Right lobe of liver (tissue), 4 donors: ENCODE measurements around the gene HSPA9.

ENCODE experiments used
- POLR2A ChIP-seq: fragments of 450-650 bp; IDR thresholded peaks from one replicate; pipeline ENCODE4 v1.6.1; 2017; ENCODE audit warnings: antibody characterized with exemption, mild to moderate bottlenecking
- TF ChIP-seq, protein P1 (sequence below), 4 donors: fragments of 200-600 bp in 3 of 4; fragments of 450-650 bp in 1 of 4; IDR thresholded peaks; one replicate each; pipeline versions ENCODE4 v1.5.1 to v1.8.0; 2016 to 2022; ENCODE audit warnings: antibody characterized with exemption in 4 of 4, mild to moderate bottlenecking in 2 of 4
- donor health status: DM: no; HTN: no; CAD: no.
- donor health status: DM: no; HTN: no; CAD: no.
- donor health status: DM: no; HTN: yes; CAD: no.

DNA sequence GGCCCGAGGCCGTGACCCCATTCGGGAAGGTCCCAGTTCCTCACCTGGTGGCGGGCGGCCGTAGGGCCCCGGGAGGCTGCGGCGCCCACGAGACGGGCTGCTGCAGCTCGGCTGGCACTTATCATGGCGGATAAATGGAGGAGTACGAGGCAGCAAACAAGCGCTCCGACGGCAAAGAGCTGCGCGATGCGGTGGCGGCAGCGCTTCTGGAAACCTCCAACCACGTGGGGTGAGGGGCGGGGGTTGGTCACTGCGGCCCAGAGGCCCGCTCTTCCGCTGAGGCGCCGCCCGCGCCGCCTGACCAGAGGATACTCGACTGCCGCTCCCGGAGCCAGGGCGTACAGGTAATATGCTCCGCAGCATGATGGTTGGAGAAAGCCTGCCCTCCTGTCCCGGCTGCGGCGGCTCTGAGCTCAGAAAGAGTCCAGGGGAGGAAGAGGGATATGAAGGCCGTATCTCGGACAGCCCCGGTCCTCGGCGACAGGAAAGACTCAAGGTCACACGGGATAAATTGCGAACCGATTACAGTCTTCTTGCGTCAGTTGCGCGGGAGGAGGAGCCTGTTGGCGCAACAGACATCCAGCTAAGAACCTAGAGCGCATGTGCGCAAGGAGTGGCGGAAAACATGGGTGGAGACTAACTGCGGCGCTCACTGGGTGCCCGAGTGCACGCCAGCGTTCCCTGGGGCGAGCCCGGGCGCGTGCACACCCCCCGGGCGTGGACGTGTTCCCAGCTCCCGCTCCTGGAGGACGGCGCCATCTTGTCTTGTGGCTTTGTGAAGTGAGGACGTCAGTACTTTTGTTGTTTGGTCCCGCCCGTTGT lies at the start of gene HSPA9:
- TF ChIP-seq, protein P1, sequence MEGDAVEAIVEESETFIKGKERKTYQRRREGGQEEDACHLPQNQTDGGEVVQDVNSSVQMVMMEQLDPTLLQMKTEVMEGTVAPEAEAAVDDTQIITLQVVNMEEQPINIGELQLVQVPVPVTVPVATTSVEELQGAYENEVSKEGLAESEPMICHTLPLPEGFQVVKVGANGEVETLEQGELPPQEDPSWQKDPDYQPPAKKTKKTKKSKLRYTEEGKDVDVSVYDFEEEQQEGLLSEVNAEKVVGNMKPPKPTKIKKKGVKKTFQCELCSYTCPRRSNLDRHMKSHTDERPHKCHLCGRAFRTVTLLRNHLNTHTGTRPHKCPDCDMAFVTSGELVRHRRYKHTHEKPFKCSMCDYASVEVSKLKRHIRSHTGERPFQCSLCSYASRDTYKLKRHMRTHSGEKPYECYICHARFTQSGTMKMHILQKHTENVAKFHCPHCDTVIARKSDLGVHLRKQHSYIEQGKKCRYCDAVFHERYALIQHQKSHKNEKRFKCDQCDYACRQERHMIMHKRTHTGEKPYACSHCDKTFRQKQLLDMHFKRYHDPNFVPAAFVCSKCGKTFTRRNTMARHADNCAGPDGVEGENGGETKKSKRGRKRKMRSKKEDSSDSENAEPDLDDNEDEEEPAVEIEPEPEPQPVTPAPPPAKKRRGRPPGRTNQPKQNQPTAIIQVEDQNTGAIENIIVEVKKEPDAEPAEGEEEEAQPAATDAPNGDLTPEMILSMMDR (IDR thresholded peaks at IDR 0.05), result peak in 1 of 4 donors; percentile 25
- peak; percentile 94 for TF ChIP-seq POLR2A
